GM18526 (cell line): ENCODE results near the gene NFATC1.

Experiments used
- POLR2A ChIP-seq: IDR thresholded peaks from 3 replicates; pipeline ENCODE4 v1.6.1; 2011; ENCODE audit not compliant: insufficient read length; ENCODE audit errors: extremely low read depth

NFATC1 gene

GRCh38 chr18:79420033-79420745 lies 24.5 kb downstream of the NFATC1 start:
- TF ChIP-seq POLR2A, result no peak

DNA sequence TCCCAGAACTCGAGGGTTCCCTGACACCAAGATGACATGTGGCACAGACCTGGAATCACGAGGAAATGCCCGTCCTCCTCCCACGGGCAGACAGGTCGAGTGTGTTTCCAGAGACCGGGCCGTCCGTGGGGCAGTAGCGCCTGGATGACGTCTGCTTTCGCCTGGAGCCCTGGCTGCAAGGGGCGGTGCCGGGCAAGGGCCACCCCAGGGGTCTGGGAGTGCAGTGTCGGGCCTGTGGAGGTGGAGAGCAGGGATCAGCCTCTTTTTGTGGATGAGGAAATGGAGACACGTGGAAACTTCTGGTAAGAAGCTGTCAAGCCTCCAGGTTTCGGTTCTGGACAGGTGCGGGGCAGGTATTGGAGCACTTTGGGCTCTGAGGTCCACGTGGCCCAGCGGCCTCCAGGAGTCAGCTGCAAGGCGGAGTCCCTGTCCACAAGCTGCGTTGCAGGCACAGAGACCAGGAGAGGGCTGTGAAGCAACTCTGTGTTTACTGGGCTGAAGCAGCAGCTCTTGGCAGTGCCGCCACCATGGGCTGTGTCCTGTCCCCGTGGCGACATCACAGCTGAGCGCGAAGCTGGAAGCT lies 25.6 kb downstream of the NFATC1 start:
- TF ChIP-seq POLR2A, result no peak

DNA sequence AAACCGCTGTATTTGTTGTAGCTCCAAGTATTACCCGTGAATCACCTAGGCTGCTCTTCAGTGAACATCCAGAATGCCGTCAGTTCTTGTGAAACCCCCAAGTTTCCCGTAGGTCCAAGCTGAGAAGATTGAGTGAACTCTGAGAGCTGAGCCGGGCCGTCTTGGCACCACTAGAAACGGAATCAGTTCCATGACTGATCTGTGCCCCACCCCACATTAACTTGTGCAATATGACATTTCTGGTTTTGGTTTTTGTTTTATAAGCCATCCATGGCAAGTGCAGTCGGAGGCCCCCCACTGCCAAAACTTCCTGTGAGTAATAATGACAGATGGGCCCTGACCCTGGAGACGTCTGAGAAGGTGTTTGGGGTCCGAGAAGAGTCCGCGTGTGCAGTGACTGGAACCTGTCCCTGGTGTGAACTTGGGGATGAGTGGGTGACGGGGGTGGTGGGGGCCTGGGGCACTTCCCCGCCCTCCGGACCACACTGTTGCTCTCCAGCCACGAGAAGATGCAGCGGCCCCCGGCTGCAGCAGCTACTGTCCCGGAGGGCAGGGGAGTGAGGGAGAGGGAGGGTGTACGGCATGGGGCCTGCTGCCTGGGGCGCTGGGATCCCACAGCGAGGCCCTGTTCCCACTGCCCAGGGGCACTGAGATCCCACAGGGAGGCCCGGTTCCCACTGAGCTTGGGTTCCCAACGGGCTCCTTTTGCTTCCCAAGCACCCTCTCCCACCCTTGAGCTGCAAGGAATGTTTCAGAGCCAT lies 26.5 kb downstream of the NFATC1 start:
- TF ChIP-seq POLR2A, result no peak

DNA sequence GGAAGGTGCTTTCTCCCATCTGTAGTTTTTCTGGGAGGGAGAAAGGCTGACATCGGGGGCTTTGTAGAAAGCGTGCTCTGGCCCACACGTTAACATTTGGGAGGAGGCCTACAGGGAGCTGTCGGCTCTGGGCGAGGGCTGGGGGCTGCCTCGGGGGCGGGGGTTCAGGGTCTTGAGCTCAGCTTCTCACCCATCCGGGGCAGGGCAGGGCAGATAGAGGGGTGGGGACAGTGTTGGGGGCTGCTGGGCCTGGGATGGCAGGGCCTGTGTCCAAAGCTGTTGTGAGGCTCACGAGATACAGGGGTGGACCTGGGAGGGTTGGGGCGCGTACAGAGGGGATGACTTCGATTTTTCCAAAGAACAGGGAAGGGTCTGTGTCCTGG lies 27.0 kb downstream of the NFATC1 start:
- no peak for TF ChIP-seq POLR2A

GRCh38 chr18:79423211-79424007 lies 27.7 kb downstream of the NFATC1 start:
- no peak for TF ChIP-seq POLR2A

GRCh38 chr18:79424008-79424565 lies 28.4 kb downstream of the NFATC1 start:
- no peak for TF ChIP-seq POLR2A

DNA sequence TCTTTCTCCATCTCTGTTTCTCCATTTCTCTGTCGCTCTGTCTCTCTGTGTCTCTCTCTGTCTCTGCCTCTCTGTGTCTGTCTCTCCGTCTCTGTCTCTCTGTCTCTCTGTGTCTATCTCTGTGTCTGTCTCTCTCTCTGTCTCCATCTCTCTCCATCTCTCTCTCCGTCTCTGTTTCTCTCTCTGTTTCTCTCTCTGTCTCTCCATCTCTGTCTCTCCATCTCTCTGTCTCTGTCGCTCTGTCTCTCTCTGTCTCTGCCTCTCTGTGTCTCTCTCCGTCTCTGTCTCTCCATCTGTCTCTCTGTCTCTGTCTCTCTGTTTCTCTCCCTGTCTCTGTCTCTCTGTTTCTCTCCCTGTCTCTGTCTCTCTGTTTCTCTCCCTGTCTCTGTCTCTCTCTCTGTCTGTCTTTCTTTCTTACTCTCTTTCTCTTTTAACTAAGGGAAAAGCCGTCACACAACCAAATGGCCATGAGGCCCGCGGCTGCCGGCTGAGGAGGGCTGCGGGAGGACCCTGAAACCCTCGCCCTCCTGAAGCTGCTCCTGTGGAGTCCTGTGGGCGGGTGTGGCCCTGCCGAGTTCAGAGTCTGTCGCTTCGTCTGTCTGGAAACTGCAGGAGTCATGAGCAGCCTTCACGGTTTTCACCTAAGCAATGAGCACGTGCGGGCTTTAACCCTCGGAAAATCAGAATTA lies 29.3 kb downstream of the NFATC1 start:
- no peak for TF ChIP-seq POLR2A

GRCh38 chr18:79425569-79425886 lies 29.8 kb downstream of the NFATC1 start:
- TF ChIP-seq POLR2A, result no peak

- no peak for TF ChIP-seq POLR2A
Observed at GRCh38 chr18:79426376-79427300, 30.9 kb downstream of the NFATC1 start.

DNA sequence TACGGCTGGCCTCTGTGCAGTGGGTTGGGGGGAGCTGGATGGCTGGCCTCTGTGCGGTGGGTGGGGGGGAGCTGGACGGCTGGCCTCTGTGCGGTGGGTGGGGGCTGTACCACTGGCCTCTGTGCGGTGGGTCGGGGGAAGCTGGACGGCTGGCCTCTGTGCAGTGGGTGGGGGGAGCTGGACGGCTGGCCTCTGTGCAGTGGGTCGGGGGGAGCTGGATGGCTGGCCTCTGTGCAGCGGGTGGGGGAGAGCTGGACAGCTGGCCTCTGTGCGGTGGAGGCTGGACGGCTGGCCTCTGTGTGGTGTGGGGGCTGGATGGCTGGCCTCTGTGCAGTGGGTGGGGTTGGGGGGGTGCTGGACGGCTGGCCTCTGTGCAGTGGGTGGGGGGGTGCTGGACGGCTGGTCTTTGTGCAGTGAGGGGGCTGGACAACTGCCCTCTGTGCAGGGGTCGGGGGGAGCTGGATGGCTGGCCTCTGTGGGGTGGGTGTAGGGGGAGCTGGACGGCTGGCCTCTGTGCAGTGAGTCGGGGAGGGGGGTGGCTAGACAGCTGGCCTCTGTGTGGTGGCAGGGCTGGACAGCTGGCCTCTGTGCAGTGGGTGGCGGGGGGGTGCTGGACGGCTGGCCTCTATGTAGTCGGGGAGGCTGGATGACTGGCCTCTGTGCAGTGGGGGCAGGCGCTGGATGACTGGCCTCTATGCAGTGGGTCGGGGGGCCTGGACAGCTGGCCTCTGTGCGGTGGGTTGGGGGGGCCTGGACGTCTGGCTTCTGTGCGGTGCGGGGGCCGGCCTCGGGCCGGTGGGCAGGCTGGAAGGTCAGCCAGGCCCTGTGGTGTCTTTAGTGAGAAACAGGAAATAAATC lies 31.9 kb downstream of the NFATC1 start:
- no peak for TF ChIP-seq POLR2A

DNA sequence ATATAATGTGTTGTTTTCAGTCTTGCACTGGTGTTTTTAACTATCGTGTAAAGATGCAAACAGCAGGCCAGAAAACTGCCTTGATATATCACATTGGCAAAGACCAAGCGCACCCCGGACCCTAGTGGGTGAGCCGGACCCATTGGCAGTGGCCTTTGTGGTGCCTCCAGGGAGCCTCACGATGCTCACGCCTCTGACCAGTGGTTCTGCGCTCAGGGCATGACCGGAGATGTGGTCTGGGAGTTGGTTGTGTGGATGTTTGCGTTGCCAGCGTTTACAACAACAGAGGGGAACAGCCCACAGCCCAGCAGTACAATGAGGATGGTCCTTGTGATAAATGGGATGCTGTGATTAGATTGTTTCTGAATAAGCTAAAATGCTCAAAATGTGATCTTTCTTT lies 32.6 kb downstream of the NFATC1 start:
- TF ChIP-seq POLR2A, result no peak

DNA sequence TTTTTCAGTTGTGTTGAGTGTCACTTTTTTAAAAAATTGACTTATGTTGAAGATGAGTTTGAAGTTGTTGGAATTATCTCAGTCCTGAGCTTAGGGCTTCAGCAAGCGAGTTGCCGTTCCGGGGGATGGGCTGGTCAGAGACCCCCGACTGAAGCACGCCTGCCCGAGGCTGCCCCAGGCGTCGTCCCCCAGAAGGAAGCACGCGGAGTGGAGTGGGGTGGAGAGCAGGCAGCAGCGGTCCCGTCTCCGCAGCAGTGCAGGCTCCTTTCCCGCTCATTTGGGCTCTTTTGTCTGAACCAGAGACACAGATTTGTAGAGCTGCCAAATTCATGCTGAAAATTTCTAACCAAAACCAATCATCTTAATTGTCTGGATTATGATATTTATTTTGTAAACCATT lies 33.7 kb downstream of the NFATC1 start:
- TF ChIP-seq POLR2A, result no peak

GRCh38 chr18:79429785-79430281 lies 34.1 kb downstream of the NFATC1 start:
- no peak for TF ChIP-seq POLR2A
